ENCODE data around the gene ASB17.
"Not testable (repeated sequence)": the region's sequence is repeated elsewhere in the genome, so short reads cannot be mapped to it uniquely, and the experiment has no call there.

Gene ASB17

DNA sequence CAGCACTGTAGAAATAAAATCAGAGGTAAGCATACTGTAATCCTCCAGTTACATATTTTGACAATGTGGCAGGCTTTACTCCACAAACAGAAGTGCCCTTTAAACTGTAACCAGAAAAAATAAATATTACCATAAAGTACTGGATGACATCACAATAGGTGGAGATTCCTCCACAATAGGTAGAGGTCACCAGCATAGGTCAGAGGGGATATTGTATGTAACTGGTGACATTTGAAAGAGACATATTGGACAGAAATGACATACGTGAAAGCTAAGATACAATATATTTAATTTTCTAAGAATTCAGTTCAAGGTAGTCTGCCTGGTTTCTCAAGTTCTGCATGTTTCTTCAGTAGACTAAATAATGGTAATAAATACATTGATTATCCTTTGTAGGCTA is at the start of gene ASB17:
ASB17 (minus strand) TSS at position 101 of the 400 bp plus-strand sequence. CDS start 113 bp downstream, outside the sequence.
- DNase-seq = no peak

DNA sequence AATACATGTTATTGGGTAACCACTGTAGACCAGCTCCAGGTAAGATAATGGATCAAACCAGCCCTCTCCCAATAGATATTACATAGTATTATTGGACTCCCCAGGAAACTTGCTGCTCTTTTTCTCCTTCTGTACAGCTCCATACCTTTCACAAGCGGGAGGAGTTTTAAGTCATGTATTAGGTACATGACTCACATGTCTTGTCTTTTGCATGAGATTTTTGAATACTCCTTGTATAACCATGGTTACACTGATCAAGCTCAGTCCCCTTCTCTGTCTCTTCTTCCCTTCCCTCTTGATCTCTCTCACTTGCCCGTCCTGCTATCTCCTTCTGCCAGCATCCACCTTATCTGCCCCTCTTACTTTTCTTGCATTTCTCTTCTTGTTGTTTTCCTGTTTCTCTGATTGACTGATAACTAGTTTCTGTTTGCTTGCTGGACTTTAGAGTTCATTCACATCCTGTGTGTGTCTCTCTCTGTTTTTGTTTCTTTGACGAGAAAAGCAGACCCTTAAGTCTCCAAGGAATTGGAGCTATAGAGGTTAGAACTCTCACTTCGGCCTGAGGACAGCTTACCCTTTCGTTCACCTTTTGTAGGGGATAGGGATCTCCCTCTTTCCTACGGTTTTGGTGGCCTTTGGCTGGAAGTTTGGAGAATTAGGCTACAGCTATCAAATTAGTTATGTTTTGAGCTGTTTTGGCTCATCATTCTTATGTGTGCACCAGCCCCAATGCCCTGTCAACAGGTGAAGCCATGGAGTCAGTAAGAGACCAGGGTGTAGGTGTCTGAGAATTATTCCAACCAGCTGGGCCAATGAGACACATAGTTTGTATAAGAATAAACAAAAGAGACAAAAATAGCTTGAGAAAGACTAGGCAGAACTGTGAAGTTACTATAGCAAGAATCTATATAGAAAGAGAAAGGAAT is 49.0 kb upstream of the ASB17 start:
- DNase-seq = no peak

- no peak for DNase-seq
Measured at GRCh38 chr1:75970631-75971030, 38.4 kb upstream of the ASB17 start.

GRCh38 chr1:75969550-75969949 is 37.3 kb upstream of the ASB17 start:
- DNase-seq = no peak

DNA sequence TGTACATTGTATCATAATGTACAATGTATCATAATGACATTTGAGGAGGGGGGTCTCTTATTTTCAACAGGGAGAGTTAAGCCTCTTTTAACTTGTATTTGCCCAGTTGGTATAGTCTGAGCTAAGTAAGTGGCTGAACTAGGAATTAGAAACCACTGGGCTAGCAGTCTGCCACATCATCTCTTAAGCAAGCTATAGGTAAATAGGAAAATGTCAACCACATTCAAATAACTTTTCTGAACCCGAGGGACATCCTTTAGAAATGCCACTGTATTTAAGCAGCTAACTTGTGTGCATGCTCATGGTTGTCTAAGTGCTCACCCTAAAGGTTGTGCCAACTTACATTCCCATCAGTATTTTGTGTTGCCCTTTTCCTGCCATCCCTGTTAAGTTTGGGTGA is 35.5 kb upstream of the ASB17 start:
- no peak for DNase-seq

DNA sequence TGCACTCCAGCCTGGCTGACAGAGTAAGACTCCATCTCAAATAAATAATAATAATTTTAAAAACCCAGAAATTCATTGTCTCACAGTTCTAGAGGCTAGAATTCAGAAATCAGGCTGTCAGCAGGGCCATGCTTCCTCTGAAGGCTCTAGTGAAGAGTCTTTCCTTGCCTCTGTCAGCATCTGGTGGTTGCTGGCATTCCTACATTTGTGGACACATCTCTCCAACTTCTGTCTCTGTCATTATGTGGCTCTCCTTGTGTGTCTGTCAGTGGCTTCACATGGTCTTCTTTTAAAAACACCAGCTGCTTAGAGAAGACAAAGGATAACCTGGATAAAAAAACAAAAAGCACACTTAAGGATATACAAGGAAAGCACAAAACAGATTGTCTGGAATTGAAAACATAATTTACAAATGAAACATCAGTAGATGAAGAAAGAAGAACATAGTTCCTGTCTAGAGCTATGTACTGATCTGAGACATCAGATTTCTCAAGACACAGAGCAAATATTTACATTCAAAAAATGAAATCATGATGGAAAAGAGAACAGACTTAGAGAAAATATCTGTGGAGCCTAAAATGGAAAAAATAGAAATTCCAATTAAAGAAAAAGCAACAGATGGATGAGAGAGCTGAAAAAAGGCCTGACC is 32.7 kb upstream of the ASB17 start:
- no peak for DNase-seq

GRCh38 chr1:75964110-75964759 is 32.0 kb upstream of the ASB17 start:
- DNase-seq = not testable (repeated sequence)

DNA sequence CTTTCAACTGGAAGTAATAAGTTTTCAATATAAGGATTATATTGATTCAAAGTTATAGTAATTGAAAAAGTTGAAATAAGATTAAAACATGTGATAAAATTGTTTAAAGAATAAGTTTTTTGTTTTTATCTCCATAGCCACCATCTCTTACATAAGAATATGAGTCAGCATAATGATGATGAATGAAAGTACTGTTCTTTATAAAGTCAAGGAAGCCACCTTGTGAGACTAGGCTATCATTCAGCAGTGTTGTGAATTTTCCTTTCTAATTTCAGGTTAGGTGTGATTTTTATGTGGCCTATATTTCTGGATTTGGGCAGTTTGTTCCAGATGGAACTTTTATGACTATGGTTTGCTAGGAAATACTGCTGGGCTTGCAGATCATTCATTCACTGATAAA is 22.4 kb upstream of the ASB17 start:
- no peak for DNase-seq

- DNase-seq = no peak
Measured at GRCh38 chr1:75953461-75953860, 21.3 kb upstream of the ASB17 start.

GRCh38 chr1:75952016-75952415 is 19.8 kb upstream of the ASB17 start:
- DNase-seq = no peak

DNA sequence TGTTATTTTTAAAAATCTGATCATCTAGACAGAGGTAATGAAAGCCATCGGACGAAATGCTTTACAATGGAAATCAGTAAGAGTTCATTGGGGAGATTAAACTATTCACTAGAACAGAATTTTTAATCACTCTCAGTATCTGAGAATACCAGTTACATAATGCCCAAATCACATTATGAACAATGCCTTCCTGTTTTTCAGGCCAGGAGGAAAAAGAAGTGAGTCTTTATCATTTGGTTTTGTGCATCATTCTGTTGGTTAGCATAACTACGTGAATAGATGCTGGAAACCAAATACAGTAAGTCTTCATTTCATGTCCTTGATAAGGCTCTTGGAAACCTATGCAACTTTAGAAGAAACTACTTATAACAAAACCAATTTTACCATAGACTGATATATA is 18.0 kb upstream of the ASB17 start:
- DNase-seq = no peak

DNA sequence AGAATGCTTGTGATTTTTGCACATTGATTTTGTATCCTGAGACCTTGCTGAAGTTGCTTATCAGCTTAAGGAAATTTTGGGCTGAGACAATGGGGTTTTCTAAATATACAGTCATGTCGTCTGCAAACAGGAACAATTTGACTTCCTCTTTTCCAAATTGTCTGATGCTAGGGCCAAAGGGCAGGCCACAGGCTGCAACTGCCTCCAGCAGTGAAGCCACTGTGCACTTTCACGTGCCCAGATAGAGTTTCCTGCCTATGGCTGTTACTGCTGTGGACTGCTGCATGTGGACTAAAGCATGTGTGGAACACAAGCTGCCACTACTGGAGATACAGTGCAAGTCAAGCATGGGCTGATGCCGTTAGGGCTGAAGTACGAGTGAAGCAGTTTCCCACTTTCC is 10.8 kb upstream of the ASB17 start:
- not testable (repeated sequence) for DNase-seq

- no peak for DNase-seq
Measured at GRCh38 chr1:75937034-75937433, 4.8 kb upstream of the ASB17 start.

- DNase-seq = no peak
Measured at GRCh38 chr1:75922698-75923097, 9.5 kb downstream of the ASB17 start.

GRCh38 chr1:75916834-75917233 is 15.4 kb downstream of the ASB17 start:
- no peak for DNase-seq

GRCh38 chr1:75908717-75909152 is 23.5 kb downstream of the ASB17 start:
- no peak for DNase-seq

DNA sequence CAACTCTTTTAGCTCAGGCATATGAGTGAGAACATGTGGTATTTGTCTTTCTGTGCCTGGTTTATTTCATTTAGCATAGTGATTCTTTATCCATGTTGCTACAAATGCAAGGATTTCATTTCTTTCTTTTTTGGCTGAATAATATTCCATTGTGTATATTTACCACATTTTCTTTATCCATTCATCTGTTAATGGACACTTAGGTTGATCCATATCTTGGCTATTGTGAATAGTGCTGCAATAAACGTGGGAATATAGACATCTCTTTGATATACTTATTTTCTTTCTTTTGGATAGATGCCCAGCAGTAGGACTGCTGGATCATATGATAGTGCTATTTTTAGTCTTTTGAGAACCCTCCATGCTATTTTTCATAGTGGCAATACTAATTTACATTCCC is 30.8 kb downstream of the ASB17 start:
- no peak for DNase-seq

DNA sequence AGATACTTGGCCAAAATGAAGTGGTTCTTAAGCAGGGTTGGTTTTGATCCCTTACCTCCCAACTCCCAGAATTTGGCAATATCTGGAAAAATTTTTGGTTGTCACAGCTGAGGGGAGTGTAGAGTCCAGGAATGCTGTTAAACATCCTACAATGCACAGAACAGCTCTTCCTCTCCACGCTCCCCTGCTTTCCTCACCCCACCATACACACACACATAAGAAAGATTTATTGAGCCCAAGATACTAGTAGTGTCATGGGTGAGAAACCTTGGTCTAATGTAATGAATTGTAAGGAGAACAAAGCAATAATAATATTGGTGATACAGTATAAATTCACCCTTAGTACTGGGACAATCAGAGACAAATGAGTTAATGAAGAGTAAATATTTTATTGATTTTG is 47.8 kb downstream of the ASB17 start:
- no peak for DNase-seq

- DNase-seq = no peak
Measured at GRCh38 chr1:75879985-75880384, 52.2 kb downstream of the ASB17 start.

GRCh38 chr1:75870951-75871350 is 61.3 kb downstream of the ASB17 start:
- no peak for DNase-seq

All from SIG-M5 (cell line).